ENCODE data around the gene SEPTIN2. TPM values are rescaled to one million over a fixed set of nuclear protein-coding genes. Genes with fewer than 3 reads are reported as not detected.
A peak's percentile ranks its signal among the peaks of the same experiment; 100 is the strongest.

Gene SEPTIN2
- total RNA-seq, 1 donor from 2014 or later: 487 TPM

- no peaks in the 10 kb centered on the region for H3K36me3 Mint-ChIP-seq (ENCODE audit: low read depth, unreplicated experiment)
- peak overlapping the region; percentile 27 for H3K27ac Mint-ChIP-seq (ENCODE audit: unreplicated experiment)
- no peaks in the 10 kb centered on the region for H3K27me3 Mint-ChIP-seq (ENCODE audit: unreplicated experiment)
- H3K4me3 Mint-ChIP-seq (ENCODE audit: unreplicated experiment): no peak overlapping the region
- peaks cover 18% of the 10 kb centered on the region for H3K4me1 Mint-ChIP-seq (ENCODE audit: unreplicated experiment)
- no peak for DNase-seq (ENCODE audit: low spot score)
- no peak for TF ChIP-seq CTCF (IDR thresholded peaks at IDR 0.05; ENCODE audit: unreplicated experiment)
- no peaks in the 10 kb centered on the region for H3K9me3 Mint-ChIP-seq (ENCODE audit: unreplicated experiment)
These were observed 29.2 kb upstream of the SEPTIN2 start for GRCh38 chr2:241286348-241287090.

GRCh38 chr2:241288324-241288888 is 27.3 kb upstream of the SEPTIN2 start:
- no peaks in the 10 kb centered on the region for H3K9me3 Mint-ChIP-seq (ENCODE audit: unreplicated experiment)
- H3K27me3 Mint-ChIP-seq (ENCODE audit: unreplicated experiment): no peaks in the 10 kb centered on the region
- no peak overlapping the region for H3K4me3 Mint-ChIP-seq (ENCODE audit: unreplicated experiment)
- no peak for DNase-seq (ENCODE audit: low spot score)
- no peak for TF ChIP-seq CTCF (IDR thresholded peaks at IDR 0.05; ENCODE audit: unreplicated experiment)
- no peaks in the 10 kb centered on the region for H3K36me3 Mint-ChIP-seq (ENCODE audit: low read depth, unreplicated experiment)
- peaks cover 24% of the 10 kb centered on the region for H3K4me1 Mint-ChIP-seq (ENCODE audit: unreplicated experiment)
- no peak overlapping the region for H3K27ac Mint-ChIP-seq (ENCODE audit: unreplicated experiment)

GRCh38 chr2:241289053-241289452 is 26.7 kb upstream of the SEPTIN2 start:
- Mint-ChIP-seq H3K9me3 (ENCODE audit: unreplicated experiment) (no peaks in the 10 kb centered on the region), H3K27ac (ENCODE audit: unreplicated experiment) (peak overlapping the region; percentile 1), H3K4me3 (ENCODE audit: unreplicated experiment) (no peak overlapping the region), H3K36me3 (ENCODE audit: low read depth, unreplicated experiment) (no peaks in the 10 kb centered on the region), H3K27me3 (ENCODE audit: unreplicated experiment) (no peaks in the 10 kb centered on the region), H3K4me1 (ENCODE audit: unreplicated experiment) (peaks cover 24% of the 10 kb centered on the region)
- no peak for TF ChIP-seq CTCF (IDR thresholded peaks at IDR 0.05; ENCODE audit: unreplicated experiment)
- DNase-seq (ENCODE audit: low spot score): no peak

- Mint-ChIP-seq H3K4me1 (ENCODE audit: unreplicated experiment) (peaks cover 24% of the 10 kb centered on the region), H3K27ac (ENCODE audit: unreplicated experiment) (peak overlapping the region; percentile 1), H3K9me3 (ENCODE audit: unreplicated experiment) (no peaks in the 10 kb centered on the region), H3K36me3 (ENCODE audit: low read depth, unreplicated experiment) (no peaks in the 10 kb centered on the region), H3K4me3 (ENCODE audit: unreplicated experiment) (no peak overlapping the region), H3K27me3 (ENCODE audit: unreplicated experiment) (no peaks in the 10 kb centered on the region)
- TF ChIP-seq CTCF (IDR thresholded peaks at IDR 0.05; ENCODE audit: unreplicated experiment): no peak
- no peak for DNase-seq (ENCODE audit: low spot score)
These were observed 26.1 kb upstream of the SEPTIN2 start for GRCh38 chr2:241289597-241289996.

- H3K36me3 Mint-ChIP-seq (ENCODE audit: low read depth, unreplicated experiment): no peaks in the 10 kb centered on the region
- TF ChIP-seq CTCF (IDR thresholded peaks at IDR 0.05; ENCODE audit: unreplicated experiment): no peak
- no peaks in the 10 kb centered on the region for H3K9me3 Mint-ChIP-seq (ENCODE audit: unreplicated experiment)
- no peak overlapping the region for H3K27ac Mint-ChIP-seq (ENCODE audit: unreplicated experiment)
- DNase-seq (ENCODE audit: low spot score): no peak
- no peak overlapping the region for H3K4me3 Mint-ChIP-seq (ENCODE audit: unreplicated experiment)
- H3K27me3 Mint-ChIP-seq (ENCODE audit: unreplicated experiment): no peaks in the 10 kb centered on the region
- peaks cover 24% of the 10 kb centered on the region for H3K4me1 Mint-ChIP-seq (ENCODE audit: unreplicated experiment)
These were observed 24.6 kb upstream of the SEPTIN2 start for GRCh38 chr2:241291153-241291552.
